Naive B cell (primary cell): ENCODE measurements around the gene ASB11. TPM values are rescaled to one million over a fixed set of nuclear protein-coding genes. Genes with fewer than 3 reads are reported as not detected.
"Not testable (repeated sequence)": the region's sequence is repeated elsewhere in the genome, so short reads cannot be mapped to it uniquely, and the experiment has no call there.

Experiments used
- ATAC-seq, 2 donors: fragments of 150-1000 bp; cut with Tn5 transposase; 2 replicates each; pipeline ENCODE4 v1.10.0; 2021; ENCODE audit warnings: low read depth in 2 of 2, mild to moderate bottlenecking in 2 of 2, moderate library complexity in 2 of 2
- DNase-seq: peaks from one replicate; pipeline ENCODE4 v3.0.0; 2022
- H3K27ac Mint-ChIP-seq, 6 donors: one replicate each; pipeline ENCODE4 v1.8.0; 2020 to 2022; ENCODE audit warnings: mild to moderate bottlenecking in 6 of 6, mixed read lengths in 6 of 6, moderate library complexity in 5 of 6, inconsistent platforms in 2 of 6
- H3K27me3 Mint-ChIP-seq, 3 donors: one replicate each; pipeline ENCODE4 v1.8.0; 2021 to 2022; ENCODE audit warnings: mixed read lengths in 3 of 3, mild to moderate bottlenecking in 1 of 3
- H3K36me3 Mint-ChIP-seq, 2 donors: one replicate each; pipeline ENCODE4 v1.8.0; 2020 to 2022; ENCODE audit warnings: mixed read lengths in 2 of 2, inconsistent platforms in 1 of 2, mild to moderate bottlenecking in 1 of 2
- H3K4me1 Mint-ChIP-seq, 3 donors: one replicate each; pipeline ENCODE4 v1.8.0; 2020 to 2022; ENCODE audit warnings: mixed read lengths in 3 of 3, inconsistent platforms in 1 of 3, mild to moderate bottlenecking in 1 of 3, moderate library complexity in 1 of 3
- H3K4me3 Mint-ChIP-seq, 8 donors: one replicate each; pipeline ENCODE4 v1.8.0; 2020 to 2022; ENCODE audit warnings: mild to moderate bottlenecking in 8 of 8, mixed read lengths in 8 of 8, moderate library complexity in 8 of 8, inconsistent platforms in 2 of 8
- H3K9me3 Mint-ChIP-seq, 7 donors: one replicate each; pipeline ENCODE4 v1.8.0; 2020 to 2022; ENCODE audit warnings: mixed read lengths in 7 of 7, mild to moderate bottlenecking in 5 of 7, inconsistent platforms in 2 of 7, moderate library complexity in 1 of 7
- polyA plus RNA-seq, 6 donors: library from polyadenylated mRNA; unstranded; fragments of 300-500 nt; fragmentation: Illumina TruSeq; gene quantifications; one replicate each; pipeline ENCODE4 v1.2.3, GENCODE V29; 2021; ENCODE audit warnings: low read depth in 6 of 6

Gene ASB11
- polyA plus RNA-seq, 6 donors from 2014 or later: not detected

GRCh38 chrX:15328821-15329220 is 13.4 kb upstream of the ASB11 start:
- no peak for DNase-seq
- H3K27me3 Mint-ChIP-seq: no peaks in the 10 kb centered on the region
- ATAC-seq: no peak
- no peak overlapping the region for H3K4me3 Mint-ChIP-seq
- peaks cover 0 to 3% (median 0%) of the 10 kb centered on the region in 7 donors for H3K9me3 Mint-ChIP-seq
- peaks cover 0 to 4% (median 0%) of the 10 kb centered on the region in 3 donors for H3K4me1 Mint-ChIP-seq
- no peak overlapping the region for H3K27ac Mint-ChIP-seq
- H3K36me3 Mint-ChIP-seq: no peaks in the 10 kb centered on the region

DNA sequence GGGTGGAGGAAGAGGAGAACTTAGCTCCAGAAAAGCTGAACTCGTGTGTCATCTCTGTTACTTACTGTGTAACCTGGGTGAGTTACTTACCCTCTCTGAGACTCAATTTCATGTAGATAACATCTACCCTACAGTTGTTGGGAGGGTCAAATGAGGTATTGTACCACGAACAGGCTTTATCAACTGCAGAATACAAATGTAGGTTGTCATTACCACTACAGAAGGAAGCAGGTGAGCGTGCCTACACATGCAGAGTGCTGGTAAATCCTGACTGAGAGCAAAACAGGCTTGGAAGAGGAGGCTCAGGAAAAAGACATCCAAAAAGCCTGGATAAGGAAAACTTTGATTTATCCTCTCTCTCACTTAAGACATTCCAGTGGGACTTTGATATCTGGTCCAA is 12.7 kb upstream of the ASB11 start:
- H3K9me3 Mint-ChIP-seq: peaks cover 0 to 3% (median 0%) of the 10 kb centered on the region in 7 donors
- DNase-seq: no peak
- H3K4me1 Mint-ChIP-seq: peaks cover 0 to 4% (median 0%) of the 10 kb centered on the region in 3 donors
- no peak overlapping the region for H3K4me3 Mint-ChIP-seq
- ATAC-seq: no peak
- H3K36me3 Mint-ChIP-seq: no peaks in the 10 kb centered on the region
- H3K27me3 Mint-ChIP-seq: no peaks in the 10 kb centered on the region
- peak overlapping the region in 2 of 6 donors; percentile 41 to 44 for H3K27ac Mint-ChIP-seq

DNA sequence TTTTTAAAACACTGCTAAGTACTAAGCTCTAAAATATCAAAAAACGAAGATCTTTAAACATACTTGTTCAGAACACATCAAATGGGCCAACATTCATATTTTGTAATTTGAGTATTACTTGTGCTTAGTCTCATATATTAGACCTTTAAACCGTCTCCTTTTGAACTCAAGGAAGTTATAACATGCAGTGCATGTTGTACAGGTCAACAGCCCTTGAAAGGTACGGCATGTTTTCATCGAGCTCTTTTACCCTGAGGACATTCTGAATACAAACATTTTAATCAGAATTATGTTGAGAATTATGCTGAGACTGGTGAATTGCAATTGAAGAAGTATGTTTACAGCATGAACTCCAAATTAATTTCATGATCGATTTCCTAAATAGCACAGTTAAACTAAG is 7.0 kb upstream of the ASB11 start:
- no peaks in the 10 kb centered on the region for H3K27me3 Mint-ChIP-seq
- peaks cover 0 to 2% (median 0%) of the 10 kb centered on the region in 7 donors for H3K9me3 Mint-ChIP-seq
- no peaks in the 10 kb centered on the region for H3K4me1 Mint-ChIP-seq
- no peaks in the 10 kb centered on the region for H3K36me3 Mint-ChIP-seq
- H3K4me3 Mint-ChIP-seq: no peak overlapping the region
- DNase-seq (no peak), ATAC-seq (no peak)
- H3K27ac Mint-ChIP-seq: no peak overlapping the region

DNA sequence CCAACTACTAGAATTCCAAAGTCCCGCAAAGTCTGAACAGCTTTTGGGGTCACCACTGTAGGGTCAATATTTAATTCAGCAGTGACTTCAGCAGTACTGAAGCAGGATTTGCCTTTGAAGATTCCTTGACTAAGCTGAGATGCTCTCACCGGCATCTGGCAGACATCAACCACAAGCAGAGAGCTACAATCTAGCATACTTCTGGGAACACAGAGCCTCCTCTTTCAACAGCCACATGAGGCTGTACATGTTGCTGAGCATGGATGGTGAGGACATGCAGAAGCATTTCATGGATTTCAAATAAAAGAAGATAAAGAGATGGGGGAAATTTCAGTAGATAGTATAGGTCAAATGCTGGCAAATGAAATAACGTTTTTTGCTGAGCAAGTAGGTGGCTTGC is 6.6 kb upstream of the ASB11 start:
- Mint-ChIP-seq H3K36me3 (no peaks in the 10 kb centered on the region), H3K9me3 (peaks cover 0 to 2% (median 0%) of the 10 kb centered on the region in 7 donors), H3K27ac (peak overlapping the region in 1 of 6 donors; percentile 30), H3K27me3 (no peaks in the 10 kb centered on the region), H3K4me1 (no peaks in the 10 kb centered on the region), H3K4me3 (no peak overlapping the region)
- ATAC-seq (no peak), DNase-seq (no peak)

- Mint-ChIP-seq H3K4me3 (no peak overlapping the region), H3K27ac (no peak overlapping the region), H3K36me3 (no peaks in the 10 kb centered on the region), H3K9me3 (peaks cover 0 to 2% (median 0%) of the 10 kb centered on the region in 7 donors), H3K27me3 (no peaks in the 10 kb centered on the region), H3K4me1 (no peaks in the 10 kb centered on the region)
- ATAC-seq (no peak), DNase-seq (no peak)
Measured at GRCh38 chrX:15321447-15321846, 6.0 kb upstream of the ASB11 start.

DNA sequence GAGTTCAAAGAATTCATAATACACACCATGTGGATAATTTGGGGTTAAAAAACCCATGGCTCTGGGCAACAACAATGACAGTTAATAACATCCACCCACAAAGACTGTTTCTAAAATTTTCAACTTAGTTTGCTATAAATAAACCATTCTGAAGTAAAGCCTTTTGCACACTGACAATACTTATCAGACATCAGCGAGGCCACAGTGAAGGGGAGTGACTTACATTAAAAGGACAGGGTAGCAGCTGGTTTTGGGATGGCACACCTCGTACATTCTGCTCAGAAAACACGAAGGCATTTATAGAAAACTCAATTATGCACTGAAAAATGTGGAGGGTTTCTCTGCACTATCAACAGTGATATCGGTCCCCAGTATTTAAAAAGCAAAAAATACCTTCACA is 4.9 kb upstream of the ASB11 start:
- no peak overlapping the region for H3K4me3 Mint-ChIP-seq
- H3K27me3 Mint-ChIP-seq: no peaks in the 10 kb centered on the region
- H3K27ac Mint-ChIP-seq: peak overlapping the region in 1 of 6 donors; percentile 20
- H3K36me3 Mint-ChIP-seq: no peaks in the 10 kb centered on the region
- no peaks in the 10 kb centered on the region for H3K4me1 Mint-ChIP-seq
- DNase-seq: no peak
- H3K9me3 Mint-ChIP-seq: peaks cover 0 to 2% (median 0%) of the 10 kb centered on the region in 7 donors
- no peak for ATAC-seq

DNA sequence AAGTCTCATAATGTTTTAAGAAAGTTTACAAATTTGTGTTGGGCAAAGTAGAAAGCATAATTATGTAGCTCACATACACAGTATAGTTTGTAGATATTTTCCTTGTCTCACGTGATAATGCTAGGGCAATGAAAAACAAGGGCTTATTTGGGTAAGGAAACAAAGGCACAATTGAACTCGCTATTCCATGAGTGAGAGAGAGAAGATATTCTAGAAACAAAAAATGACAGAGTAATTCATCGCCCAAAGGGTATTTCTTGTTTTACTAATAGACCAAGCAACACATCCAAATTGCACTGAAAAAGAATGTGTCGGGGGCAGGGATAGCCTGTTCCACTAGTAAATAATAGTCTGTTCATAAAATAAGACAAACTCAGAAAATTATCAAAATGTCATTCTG is 3.6 kb upstream of the ASB11 start:
- ATAC-seq: no peak
- Mint-ChIP-seq H3K4me1 (no peaks in the 10 kb centered on the region), H3K36me3 (no peaks in the 10 kb centered on the region), H3K27me3 (no peaks in the 10 kb centered on the region), H3K9me3 (peaks cover 0 to 2% (median 0%) of the 10 kb centered on the region in 7 donors), H3K4me3 (no peak overlapping the region), H3K27ac (no peak overlapping the region)
- DNase-seq: no peak

DNA sequence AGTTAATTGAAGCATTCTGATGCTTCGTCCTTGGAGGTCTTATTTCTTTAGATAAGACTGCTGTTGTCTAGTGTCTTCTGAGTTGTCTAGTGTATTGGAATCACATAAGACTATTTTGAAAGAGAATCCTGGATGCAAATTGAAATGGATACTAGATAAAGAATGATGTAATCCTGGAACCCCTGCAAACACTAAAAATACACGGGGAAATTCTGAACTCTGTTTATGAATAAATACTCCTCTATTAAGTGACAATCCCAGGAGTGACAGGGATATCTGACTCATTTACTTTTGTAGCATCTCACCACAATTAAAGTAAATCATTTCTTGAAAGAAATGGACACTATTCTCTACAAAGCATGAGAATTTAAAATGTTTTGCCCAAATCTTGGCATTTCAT is 968 bp downstream of the ASB11 start:
- no peaks in the 10 kb centered on the region for H3K36me3 Mint-ChIP-seq
- H3K27me3 Mint-ChIP-seq: no peaks in the 10 kb centered on the region
- no peak overlapping the region for H3K27ac Mint-ChIP-seq
- H3K4me3 Mint-ChIP-seq: no peak overlapping the region
- no peak for DNase-seq
- no peak for ATAC-seq
- no peaks in the 10 kb centered on the region for H3K9me3 Mint-ChIP-seq
- H3K4me1 Mint-ChIP-seq: no peaks in the 10 kb centered on the region

DNA sequence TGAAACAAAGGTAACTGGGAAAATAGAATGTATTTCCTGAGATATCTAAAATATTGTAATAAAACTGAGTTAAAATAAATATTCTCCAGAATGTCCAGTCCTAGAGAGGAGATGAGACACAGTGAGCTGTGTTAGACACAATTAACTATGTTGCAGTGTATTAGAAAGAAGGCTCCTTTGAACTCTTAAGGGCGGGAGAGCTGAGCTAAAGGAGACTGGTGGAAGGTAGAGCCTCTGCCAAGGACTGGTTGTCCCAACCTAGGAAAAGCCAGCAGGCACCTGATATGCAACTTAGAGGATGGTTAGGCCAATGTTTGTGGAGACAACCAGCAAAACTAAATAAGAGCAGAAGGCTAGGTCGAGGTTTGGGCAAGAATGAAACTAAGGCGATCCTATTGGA is 4.3 kb downstream of the ASB11 start:
- H3K4me3 Mint-ChIP-seq: no peak overlapping the region
- peaks cover 0 to 14% (median 0%) of the 10 kb centered on the region in 3 donors for H3K27me3 Mint-ChIP-seq
- peaks cover 0 to 4% of the 10 kb centered on the region in 2 donors for H3K36me3 Mint-ChIP-seq
- H3K27ac Mint-ChIP-seq: no peak overlapping the region
- no peaks in the 10 kb centered on the region for H3K4me1 Mint-ChIP-seq
- DNase-seq: no peak
- H3K9me3 Mint-ChIP-seq: peaks cover 0 to 3% (median 0%) of the 10 kb centered on the region in 7 donors
- no peak for ATAC-seq

DNA sequence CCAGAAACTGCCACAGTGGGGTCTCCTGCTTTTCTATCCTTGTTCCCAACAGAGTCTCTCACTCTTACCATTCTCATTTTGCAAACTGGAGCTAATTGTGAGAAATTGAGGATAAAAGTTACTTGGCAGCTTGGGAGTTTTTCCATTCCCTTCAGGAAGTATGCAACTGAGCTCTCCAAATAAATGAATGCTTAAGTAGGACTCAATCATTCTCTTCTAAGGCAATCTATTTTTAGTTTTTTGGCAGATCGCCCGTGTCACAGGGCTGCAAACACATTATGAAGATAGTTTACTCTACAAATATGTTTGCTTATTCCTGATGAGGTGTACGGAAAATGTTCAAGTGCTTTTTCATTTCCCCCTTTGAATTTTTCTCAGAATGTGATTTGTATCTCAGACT is 5.3 kb downstream of the ASB11 start:
- no peak for DNase-seq
- peaks cover 0 to 4% of the 10 kb centered on the region in 2 donors for H3K36me3 Mint-ChIP-seq
- no peak overlapping the region for H3K4me3 Mint-ChIP-seq
- no peak for ATAC-seq
- no peaks in the 10 kb centered on the region for H3K4me1 Mint-ChIP-seq
- H3K9me3 Mint-ChIP-seq: peaks cover 0 to 3% (median 0%) of the 10 kb centered on the region in 7 donors
- no peak overlapping the region for H3K27ac Mint-ChIP-seq
- H3K27me3 Mint-ChIP-seq: peaks cover 0 to 14% (median 0%) of the 10 kb centered on the region in 3 donors

GRCh38 chrX:15305899-15306298 is 9.5 kb downstream of the ASB11 start:
- H3K4me3 Mint-ChIP-seq, H3K4me1 Mint-ChIP-seq, H3K9me3 Mint-ChIP-seq, DNase-seq, H3K27ac Mint-ChIP-seq, H3K36me3 Mint-ChIP-seq, ATAC-seq: not testable (repeated sequence)
- peaks cover 0 to 14% (median 5%) of the 10 kb centered on the region in 3 donors for H3K27me3 Mint-ChIP-seq

- peaks cover 0 to 3% (median 0%) of the 10 kb centered on the region in 7 donors for H3K9me3 Mint-ChIP-seq
- peaks cover 0 to 2% (median 0%) of the 10 kb centered on the region in 3 donors for H3K4me1 Mint-ChIP-seq
- H3K27ac Mint-ChIP-seq: no peak overlapping the region
- ATAC-seq (no peak), DNase-seq (no peak)
- H3K27me3 Mint-ChIP-seq: peaks cover 0 to 5% (median 0%) of the 10 kb centered on the region in 3 donors
- no peak overlapping the region for H3K4me3 Mint-ChIP-seq
- peaks cover 0 to 4% of the 10 kb centered on the region in 2 donors for H3K36me3 Mint-ChIP-seq
Measured at GRCh38 chrX:15301924-15302323, 13.5 kb downstream of the ASB11 start.

DNA sequence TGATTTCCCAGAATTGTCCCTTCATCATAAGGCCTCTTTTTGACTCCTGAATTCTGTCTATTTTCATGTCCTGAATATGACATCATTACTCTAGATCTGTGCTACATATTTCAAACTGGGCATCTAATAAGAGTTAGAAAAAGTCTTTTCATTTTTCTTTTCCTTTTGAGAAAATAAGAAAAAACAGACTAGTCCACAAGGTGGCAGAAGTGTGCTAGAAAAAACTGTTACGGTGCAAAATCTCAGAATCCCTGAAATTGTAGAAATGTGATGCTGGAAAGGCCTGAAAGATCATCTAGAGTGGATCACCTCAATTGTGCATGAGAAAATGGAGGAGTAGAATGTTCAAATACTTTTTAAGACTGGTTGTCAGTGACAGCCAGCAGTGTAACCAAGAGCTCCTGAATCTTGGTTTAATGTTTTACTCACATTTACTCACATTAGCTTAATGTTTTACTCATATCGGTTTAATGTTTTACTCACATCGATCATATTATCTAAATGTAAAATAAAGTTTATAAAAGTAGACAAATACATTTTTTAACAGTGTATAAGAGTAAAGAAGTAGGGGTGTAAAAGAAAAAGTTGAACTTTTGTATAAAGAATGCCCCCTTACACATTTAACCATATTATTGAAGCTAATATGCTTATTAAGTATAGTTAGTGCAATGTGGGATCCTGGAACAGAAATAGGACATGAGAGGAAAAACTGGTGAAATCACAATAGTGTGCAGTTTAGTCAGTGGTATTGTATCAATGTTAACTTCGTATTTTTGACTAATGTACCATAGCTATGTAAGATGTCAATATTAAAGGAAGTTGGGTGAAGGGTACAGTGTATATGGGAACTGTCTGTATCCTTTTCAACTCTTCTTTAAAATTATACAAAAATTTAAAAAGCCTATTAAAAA is 15.2 kb downstream of the ASB11 start:
- Mint-ChIP-seq H3K27me3 (peaks cover 0 to 5% (median 0%) of the 10 kb centered on the region in 3 donors), H3K9me3 (peaks cover 0 to 3% (median 0%) of the 10 kb centered on the region in 7 donors), H3K36me3 (no peaks in the 10 kb centered on the region), H3K27ac (no peak overlapping the region), H3K4me3 (peak overlapping the region in 1 of 8 donors; percentile 49), H3K4me1 (peaks cover 0 to 2% (median 0%) of the 10 kb centered on the region in 3 donors)
- ATAC-seq: no peak
- DNase-seq: no peak

DNA sequence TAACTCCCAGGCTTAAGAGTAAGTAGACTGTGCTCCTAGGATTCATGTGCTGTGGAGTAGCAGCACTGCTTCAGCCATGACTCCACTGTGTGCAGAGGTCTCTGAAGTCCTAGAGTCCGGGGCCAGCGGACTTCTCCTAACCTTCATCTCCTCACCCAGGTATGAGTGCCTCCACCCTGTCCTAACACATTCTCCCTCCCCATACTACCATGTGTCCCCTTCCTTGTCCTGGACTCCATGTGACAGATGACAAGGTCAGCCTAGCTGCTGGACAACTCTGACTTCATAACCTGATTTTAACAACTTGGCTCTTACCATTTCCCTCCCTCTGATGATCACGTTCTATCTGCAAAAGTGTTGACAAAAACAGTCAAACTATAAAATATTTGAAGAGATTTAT is 16.7 kb downstream of the ASB11 start:
- ATAC-seq (no peak), DNase-seq (no peak)
- H3K4me3 Mint-ChIP-seq: no peak overlapping the region
- no peaks in the 10 kb centered on the region for H3K36me3 Mint-ChIP-seq
- H3K4me1 Mint-ChIP-seq: peaks cover 0 to 2% (median 0%) of the 10 kb centered on the region in 3 donors
- H3K9me3 Mint-ChIP-seq: peaks cover 0 to 3% (median 0%) of the 10 kb centered on the region in 7 donors
- peaks cover 0 to 5% (median 0%) of the 10 kb centered on the region in 3 donors for H3K27me3 Mint-ChIP-seq
- no peak overlapping the region for H3K27ac Mint-ChIP-seq
